PC-9 (cell line): Measurements from ENCODE around the gene ADGRL1.

Experiments
- CTCF ChIP-seq: fragments of 200-600 bp; sonication (generic); conservative IDR thresholded peaks from 2 replicates; pipeline ENCODE4 v1.6.1; 2017; ENCODE audit warnings: mixed run types, antibody characterized with exemption, mild to moderate bottlenecking, moderate library complexity
- EZH2 ChIP-seq: fragments of 200-600 bp; sonication (generic); IDR thresholded peaks from 2 replicates; pipeline ENCODE4 v1.8.0; 2017; ENCODE audit warnings: antibody characterized with exemption, low read depth

- TF ChIP-seq EZH2 (no peak), CTCF (no peak)
These were observed 38.3 kb downstream of the ADGRL1 start for GRCh38 chr19:14167576-14168138.
